IMR-90 (cell line): ENCODE data around the gene JAKMIP3. TPM values are rescaled to one million over a fixed set of nuclear protein-coding genes. Genes with fewer than 3 reads are reported as not detected.

Experiments used
- ATAC-seq: fragments of 200-7000 bp; cut with Tn5 transposase; 2 replicates; pipeline ENCODE4 v1.9.1; 2020; ENCODE audit warnings: low read depth, mild to moderate bottlenecking, moderate library complexity
- BruUV-seq: library from RNA; stranded (reverse); fragments of 400-500 nt; replicated peaks from 2 replicates; lab custom pipeline; 2021; lab: Mats Ljungman, UMichigan
- CTCF ChIA-PET: fragments of 300-600 bp; formaldehyde crosslinking; extraction: SDS; loops from one replicate; lab custom pipeline; 2021; ENCODE audit warnings: antibody characterized with exemption; lab: Yijun Ruan, JAX
- POLR2A ChIA-PET: fragments of 300-600 bp; sonication (Branson Sonifier 250); formaldehyde crosslinking; loops from one replicate; lab custom pipeline; 2022; ENCODE audit warnings: antibody characterized with exemption; ENCODE audit not compliant: unreplicated experiment; lab: Charles Lee
- DNase-seq: peaks from one replicate; pipeline ENCODE4 v3.0.0; 2013
- H2AFZ ChIP-seq: replicated peaks from 2 replicates; pipeline ENCODE3; 2013; ENCODE audit warnings: low read length, mild to moderate bottlenecking; ENCODE audit not compliant: poor library complexity
- H2AK5ac ChIP-seq: 2 replicates; pipeline ENCODE4 v1.6.1; 2013; ENCODE audit warnings: low read depth, low read length, inconsistent platforms
- H2AK9ac ChIP-seq: replicated peaks from 2 replicates; pipeline ENCODE3; 2013; ENCODE audit warnings: mild to moderate bottlenecking, low read depth, low read length, moderate library complexity; ENCODE audit not compliant: poor library complexity
- H2BK120ac ChIP-seq: 2 replicates; pipeline ENCODE4 v1.6.1; 2013; ENCODE audit warnings: low read depth, low read length, inconsistent platforms
- H2BK15ac ChIP-seq: 3 replicates; pipeline ENCODE4 v1.6.1; 2013; ENCODE audit warnings: low read depth, low read length, inconsistent platforms
- H2BK20ac ChIP-seq: 2 replicates; pipeline ENCODE4 v1.6.1; 2013; ENCODE audit warnings: low read depth, mild to moderate bottlenecking, inconsistent platforms, low read length, moderate library complexity
- H2BK5ac ChIP-seq: 2 replicates; pipeline ENCODE4 v1.6.1; 2013; ENCODE audit warnings: mild to moderate bottlenecking, low read depth, low read length, inconsistent platforms; ENCODE audit not compliant: poor library complexity, severe bottlenecking
- H3K14ac ChIP-seq: replicated peaks from 2 replicates; pipeline ENCODE4 v1.6.1; 2013; ENCODE audit warnings: low read depth, low read length, inconsistent platforms
- H3K18ac ChIP-seq: 2 replicates; pipeline ENCODE4 v1.6.1; 2013; ENCODE audit warnings: low read depth, low read length, control low read depth
- H3K23ac ChIP-seq: 2 replicates; pipeline ENCODE4 v1.6.1; 2013; ENCODE audit warnings: low read depth, low read length, inconsistent platforms
- H3K27ac ChIP-seq: 2 replicates; pipeline ENCODE4 v1.5.1; 2013; ENCODE audit warnings: mild to moderate bottlenecking, control low read depth, low read length; ENCODE audit not compliant: insufficient read depth
- H3K27me3 ChIP-seq: 2 replicates; pipeline ENCODE4 v1.6.1; 2013; ENCODE audit warnings: low read length; ENCODE audit not compliant: control insufficient read depth, insufficient read depth
- H3K36me3 ChIP-seq: 2 replicates; pipeline ENCODE4 v1.6.1; 2013; ENCODE audit warnings: low read length, mixed read lengths; ENCODE audit not compliant: control insufficient read depth, insufficient read depth
- H3K4ac ChIP-seq: 2 replicates; pipeline ENCODE4 v1.6.1; 2013; ENCODE audit warnings: low read depth, low read length, inconsistent platforms
- H3K4me1 ChIP-seq: 2 replicates; pipeline ENCODE4 v1.6.1; 2013; ENCODE audit warnings: low read length, mixed read lengths; ENCODE audit not compliant: control insufficient read depth, insufficient read depth
- H3K4me2 ChIP-seq: 2 replicates; pipeline ENCODE4 v1.6.1; 2013; ENCODE audit warnings: low read depth, mild to moderate bottlenecking, control low read depth, low read length, moderate library complexity
- H3K4me3 ChIP-seq: 2 replicates; pipeline ENCODE4 v1.5.1; 2013; ENCODE audit warnings: low read depth, mild to moderate bottlenecking, control low read depth, low read length, moderate library complexity; ENCODE audit not compliant: insufficient read depth
- H3K56ac ChIP-seq: 2 replicates; pipeline ENCODE4 v1.6.1; 2013; ENCODE audit warnings: low read length, inconsistent platforms; ENCODE audit not compliant: insufficient read depth; ENCODE audit errors: extremely low read depth
- H3K79me1 ChIP-seq, 2 experiments: 2 replicates each; pipeline ENCODE4 v1.6.1; 2013; ENCODE audit warnings: low read length in 2 of 2, inconsistent platforms in 1 of 2, low read depth in 1 of 2
- H3K9ac ChIP-seq: 2 replicates; pipeline ENCODE4 v1.6.1; 2013; ENCODE audit warnings: low read depth, low read length, control low read depth
- H3K9me1 ChIP-seq: 2 replicates; pipeline ENCODE4 v1.6.1; 2013; ENCODE audit warnings: low read length, inconsistent platforms; ENCODE audit not compliant: insufficient read depth
- H3K9me3 ChIP-seq: 2 replicates; pipeline ENCODE4 v1.6.1; 2013; ENCODE audit warnings: low read length; ENCODE audit not compliant: control insufficient read depth, insufficient read depth
- H4K20me1 ChIP-seq: 2 replicates; pipeline ENCODE4 v1.6.1; 2013; ENCODE audit warnings: low read length, inconsistent platforms; ENCODE audit not compliant: insufficient read depth
- H4K5ac ChIP-seq: 2 replicates; pipeline ENCODE4 v1.6.1; 2013; ENCODE audit warnings: mild to moderate bottlenecking, low read depth, low read length, control low read depth
- H4K8ac ChIP-seq, 2 experiments: 2 replicates each; pipeline ENCODE4 v1.6.1; 2013; ENCODE audit warnings: low read depth in 2 of 2, low read length in 2 of 2, control low read depth in 1 of 2, inconsistent platforms in 1 of 2
- H4K91ac ChIP-seq: 2 replicates; pipeline ENCODE4 v1.6.1; 2013; ENCODE audit warnings: low read depth, low read length, inconsistent platforms; ENCODE audit not compliant: insufficient read depth
- BHLHE40 ChIP-seq: fragments of 150-350 bp; IDR thresholded peaks from 2 replicates; pipeline ENCODE4 v1.6.1; 2016; ENCODE audit warnings: mild to moderate bottlenecking, low read depth, low read length
- CEBPB ChIP-seq: IDR thresholded peaks from 2 replicates; pipeline ENCODE4 v1.6.1; 2012; ENCODE audit warnings: low read depth, low read length, improper control_type of control experiment
- CHD1 ChIP-seq: IDR thresholded peaks from 2 replicates; pipeline ENCODE4 v1.6.1; 2012; ENCODE audit warnings: low read depth, low read length, improper control_type of control experiment
- FOS ChIP-seq: fragments of 150-350 bp; IDR thresholded peaks from 2 replicates; pipeline ENCODE4 v1.6.1; 2016; ENCODE audit warnings: low read depth, low read length
- MAFK ChIP-seq: IDR thresholded peaks from 2 replicates; pipeline ENCODE4 v1.6.1; 2012; ENCODE audit warnings: low read depth, low read length, improper control_type of control experiment
- MAZ ChIP-seq: IDR thresholded peaks from 2 replicates; pipeline ENCODE4 v1.6.1; 2012; ENCODE audit warnings: low read depth, mild to moderate bottlenecking, low read length, improper control_type of control experiment, moderate library complexity, borderline replicate concordance
- MXI1 ChIP-seq: IDR thresholded peaks from 2 replicates; pipeline ENCODE4 v1.6.1; 2012; ENCODE audit warnings: low read depth, mild to moderate bottlenecking, low read length, moderate library complexity, borderline replicate concordance
- NFE2L2 ChIP-seq: fragments of 150-350 bp; IDR thresholded peaks from 2 replicates; pipeline ENCODE4 v1.6.1; 2016; ENCODE audit warnings: low read depth, mild to moderate bottlenecking, low read length
- POLR2A ChIP-seq: IDR thresholded peaks from 2 replicates; pipeline ENCODE4 v1.6.1; 2012; ENCODE audit warnings: mild to moderate bottlenecking, low read depth, low read length
- RAD21 ChIP-seq: IDR thresholded peaks from 2 replicates; pipeline ENCODE4 v1.6.1; 2012; ENCODE audit warnings: low read length, improper control_type of control experiment
- RCOR1 ChIP-seq: IDR thresholded peaks from 2 replicates; pipeline ENCODE4 v1.6.1; 2012; ENCODE audit warnings: mild to moderate bottlenecking, low read length, improper control_type of control experiment; ENCODE audit not compliant: insufficient replicate concordance
- RFX5 ChIP-seq: IDR thresholded peaks from 2 replicates; pipeline ENCODE4 v1.8.0; 2012; ENCODE audit warnings: low read depth, mild to moderate bottlenecking, low read length, moderate library complexity
- SMC3 ChIP-seq: fragments of 150-350 bp; IDR thresholded peaks from 2 replicates; pipeline ENCODE4 v1.6.1; 2016; ENCODE audit warnings: low read depth, mild to moderate bottlenecking, antibody characterized with exemption, low read length, moderate library complexity
- WGBS, 2 experiments: methylation state at CpG; one replicate each; pipeline versions ENCODE4 v1.1.5 to v1.1.7; 2013; ENCODE audit warnings: missing lambda C conversion rate in 2 of 2; ENCODE audit not compliant: insufficient read length in 1 of 2; ENCODE audit errors: extremely low coverage in 2 of 2; 5-methylcytosine and 5-hydroxymethylcytosine counted together
- dilution Hi-C: fragments of 300-500 bp; cut with HindIII; formaldehyde crosslinking; loops from one replicate; pipeline ENCODE4 v1.14.3; 2018; ENCODE audit warnings: low sequenced_read_pairs; ENCODE audit not compliant: unreplicated experiment
- in situ Hi-C: fragments of 300-500 bp; cut with MboI; formaldehyde crosslinking; loops from 3 replicates; pipeline ENCODE4 v1.14.3; 2019; ENCODE audit warnings: low sequenced_read_pairs, inconsistent platforms, mixed read lengths
- intact Hi-C: fragments of 100-400 bp; cut with micrococcal nuclease; formaldehyde crosslinking; loops from 2 replicates; pipeline ENCODE4 v1.10.0; 2022
- polyA plus RNA-seq, 3 experiments: library from polyadenylated mRNA; depleted of rRNA; stranded (reverse); fragments of >200 nt; gene quantifications; 2 replicates each; pipeline ENCODE4 v1.2.3, GENCODE V29; 2012; ENCODE audit warnings: low replicate concordance in 1 of 3
- total RNA-seq: library from RNA; depleted of rRNA; stranded (reverse); fragments of >200 nt; gene quantifications from 2 replicates; pipeline ENCODE4 v1.2.3, GENCODE V29; 2012
- TF ChIP-seq, protein P1 (sequence below): fragments of 150-350 bp; IDR thresholded peaks from 2 replicates; pipeline ENCODE4 v1.6.1; 2016; ENCODE audit warnings: low read depth, mild to moderate bottlenecking, low read length, moderate library complexity, borderline replicate concordance
- TF ChIP-seq, protein P2 (sequence below): conservative IDR thresholded peaks from 2 replicates; pipeline ENCODE4 v1.5.1; 2012; ENCODE audit warnings: mild to moderate bottlenecking, low read depth, low read length, improper control_type of control experiment
- TF ChIP-seq, protein P3 (sequence below): fragments of 150-350 bp; IDR thresholded peaks from 2 replicates; pipeline ENCODE4 v1.6.1; 2017; ENCODE audit warnings: mild to moderate bottlenecking, antibody characterized with exemption, low read length, low read depth

The JAKMIP3 gene
- total and polyA plus RNA-seq, 2 of the 4 experiments (the other 2 are of a cell fraction): under 0.01 to 0.22 TPM

DNA sequence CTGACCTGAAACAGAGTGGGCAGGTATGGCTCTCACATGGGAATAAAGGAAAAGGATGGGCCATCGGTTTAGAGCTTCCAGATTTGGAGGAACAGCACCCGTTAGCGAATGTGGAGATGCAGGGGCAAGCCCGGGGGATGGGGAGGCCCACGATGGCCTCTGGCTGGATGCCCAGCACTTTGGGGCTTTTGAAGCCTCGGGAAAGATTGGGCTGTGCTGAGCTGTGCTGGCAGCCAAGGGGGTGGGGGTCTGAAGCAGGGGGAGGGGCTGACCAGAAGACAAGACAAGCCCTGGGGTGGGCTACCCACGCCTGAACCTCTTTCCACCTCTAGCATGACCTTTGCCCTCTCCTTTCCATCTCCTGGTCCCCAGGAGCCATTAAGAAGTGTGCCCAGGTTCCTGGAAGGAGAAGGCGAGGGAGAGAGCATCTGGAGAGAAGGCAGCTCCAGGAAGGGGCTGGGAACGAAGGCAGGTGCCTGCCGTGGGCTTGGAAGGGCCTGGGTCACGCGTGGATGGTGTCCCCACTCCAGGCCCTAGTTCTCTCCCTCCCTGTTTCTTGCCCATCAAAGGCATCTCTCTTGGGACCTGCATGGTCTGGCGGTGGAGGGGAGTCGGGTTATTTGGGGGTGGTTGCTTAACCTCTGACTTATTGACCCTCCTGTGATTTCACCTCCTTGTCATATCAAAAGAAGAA lies 39.7 kb downstream of the JAKMIP3 start:
- no peak overlapping the region for H2AFZ ChIP-seq
- no peak overlapping the region for H4K8ac ChIP-seq
- no peaks in the 10 kb centered on the region for H3K9me3 ChIP-seq
- in situ Hi-C loops (no loop called here), dilution Hi-C loops (no loop called here), intact Hi-C loops (no loop called here)
- no peak overlapping the region for H2BK15ac ChIP-seq
- no CpG with 5 or more reads among the region's 14 CpGs for WGBS, 2 experiments
- ATAC-seq (no peak), DNase-seq (no peak)
- no peak overlapping the region for H3K9ac ChIP-seq
- ChIA-PET POLR2A (no interaction called here), CTCF (no interaction called here)
- H3K79me1 ChIP-seq: no peaks in the 10 kb centered on the region
- H3K18ac ChIP-seq: no peak overlapping the region
- H3K4me1 ChIP-seq: no peaks in the 10 kb centered on the region
- no peak overlapping the region for H3K4me2 ChIP-seq
- no peak overlapping the region for H3K4ac ChIP-seq
- no peak overlapping the region for H2BK5ac ChIP-seq
- no peaks in the 10 kb centered on the region for H3K36me3 ChIP-seq
- H3K23ac ChIP-seq: no peak overlapping the region
- H3K27ac ChIP-seq: no peak overlapping the region
- H3K14ac ChIP-seq: no peak overlapping the region
- BruUV-seq: no TSS peak
- H2AK5ac ChIP-seq: no peak overlapping the region
- peaks cover 8% of the 10 kb centered on the region for H3K27me3 ChIP-seq
- no peaks in the 10 kb centered on the region for H4K20me1 ChIP-seq
- no peaks in the 10 kb centered on the region for H3K9me1 ChIP-seq
- H4K5ac ChIP-seq: no peak overlapping the region
- no peak overlapping the region for H2BK120ac ChIP-seq
- H2AK9ac ChIP-seq: no peak overlapping the region
- no peak overlapping the region for H4K91ac ChIP-seq
- no peak overlapping the region for H3K56ac ChIP-seq
- H2BK20ac ChIP-seq: no peak overlapping the region
- H3K4me3 ChIP-seq: no peak overlapping the region
- TF ChIP-seq POLR2A (no peak), RCOR1 (no peak), BHLHE40 (no peak), MXI1 (no peak), FOS (no peak), MAFK (no peak), SMC3 (no peak), RAD21 (no peak), CHD1 (no peak), CEBPB (no peak), NFE2L2 (no peak), MAZ (no peak), RFX5 (no peak)
- TF ChIP-seq, protein P1, sequence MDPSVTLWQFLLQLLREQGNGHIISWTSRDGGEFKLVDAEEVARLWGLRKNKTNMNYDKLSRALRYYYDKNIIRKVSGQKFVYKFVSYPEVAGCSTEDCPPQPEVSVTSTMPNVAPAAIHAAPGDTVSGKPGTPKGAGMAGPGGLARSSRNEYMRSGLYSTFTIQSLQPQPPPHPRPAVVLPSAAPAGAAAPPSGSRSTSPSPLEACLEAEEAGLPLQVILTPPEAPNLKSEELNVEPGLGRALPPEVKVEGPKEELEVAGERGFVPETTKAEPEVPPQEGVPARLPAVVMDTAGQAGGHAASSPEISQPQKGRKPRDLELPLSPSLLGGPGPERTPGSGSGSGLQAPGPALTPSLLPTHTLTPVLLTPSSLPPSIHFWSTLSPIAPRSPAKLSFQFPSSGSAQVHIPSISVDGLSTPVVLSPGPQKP: no peak
- TF ChIP-seq, protein P2, sequence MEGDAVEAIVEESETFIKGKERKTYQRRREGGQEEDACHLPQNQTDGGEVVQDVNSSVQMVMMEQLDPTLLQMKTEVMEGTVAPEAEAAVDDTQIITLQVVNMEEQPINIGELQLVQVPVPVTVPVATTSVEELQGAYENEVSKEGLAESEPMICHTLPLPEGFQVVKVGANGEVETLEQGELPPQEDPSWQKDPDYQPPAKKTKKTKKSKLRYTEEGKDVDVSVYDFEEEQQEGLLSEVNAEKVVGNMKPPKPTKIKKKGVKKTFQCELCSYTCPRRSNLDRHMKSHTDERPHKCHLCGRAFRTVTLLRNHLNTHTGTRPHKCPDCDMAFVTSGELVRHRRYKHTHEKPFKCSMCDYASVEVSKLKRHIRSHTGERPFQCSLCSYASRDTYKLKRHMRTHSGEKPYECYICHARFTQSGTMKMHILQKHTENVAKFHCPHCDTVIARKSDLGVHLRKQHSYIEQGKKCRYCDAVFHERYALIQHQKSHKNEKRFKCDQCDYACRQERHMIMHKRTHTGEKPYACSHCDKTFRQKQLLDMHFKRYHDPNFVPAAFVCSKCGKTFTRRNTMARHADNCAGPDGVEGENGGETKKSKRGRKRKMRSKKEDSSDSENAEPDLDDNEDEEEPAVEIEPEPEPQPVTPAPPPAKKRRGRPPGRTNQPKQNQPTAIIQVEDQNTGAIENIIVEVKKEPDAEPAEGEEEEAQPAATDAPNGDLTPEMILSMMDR: no peak
- TF ChIP-seq, protein P3, sequence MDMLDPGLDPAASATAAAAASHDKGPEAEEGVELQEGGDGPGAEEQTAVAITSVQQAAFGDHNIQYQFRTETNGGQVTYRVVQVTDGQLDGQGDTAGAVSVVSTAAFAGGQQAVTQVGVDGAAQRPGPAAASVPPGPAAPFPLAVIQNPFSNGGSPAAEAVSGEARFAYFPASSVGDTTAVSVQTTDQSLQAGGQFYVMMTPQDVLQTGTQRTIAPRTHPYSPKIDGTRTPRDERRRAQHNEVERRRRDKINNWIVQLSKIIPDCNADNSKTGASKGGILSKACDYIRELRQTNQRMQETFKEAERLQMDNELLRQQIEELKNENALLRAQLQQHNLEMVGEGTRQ: no peak
